Measurements from ENCODE around the gene CENATAC.
"Not testable (repeated sequence)": the region's sequence is repeated elsewhere in the genome, so short reads cannot be mapped to it uniquely, and the experiment has no call there.

Gene CENATAC

DNA sequence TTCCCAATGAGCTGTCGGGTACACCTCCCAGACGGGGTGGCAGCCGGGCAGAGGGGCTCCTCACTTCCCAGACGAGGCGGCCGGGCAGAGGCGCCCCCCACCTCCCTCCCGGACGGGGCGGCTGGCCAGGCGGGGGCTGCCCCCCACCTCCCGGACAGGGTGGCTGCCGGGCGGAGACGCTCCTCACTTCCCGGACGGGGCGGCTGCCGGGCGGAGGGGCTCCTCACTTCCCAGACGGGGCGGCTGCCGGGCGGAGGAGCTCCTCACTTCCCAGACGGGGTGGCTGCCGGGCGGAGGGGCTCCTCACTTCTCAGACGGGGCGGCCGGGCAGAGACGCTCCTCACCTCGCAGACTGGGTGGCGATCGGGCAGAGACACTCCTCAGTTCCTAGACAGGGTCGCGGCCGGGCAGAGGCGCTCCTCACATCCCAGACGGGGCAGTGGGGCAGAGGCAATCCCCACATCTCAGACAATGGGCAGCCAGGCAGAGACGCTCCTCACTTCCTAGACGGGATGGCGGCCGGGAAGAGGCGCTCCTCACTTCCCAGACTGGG lies 6.4 kb upstream of the CENATAC start:
- in situ Hi-C loops (cut with MboI; ENCODE audit: low sequenced_read_pairs) = not testable (repeated sequence)

DNA sequence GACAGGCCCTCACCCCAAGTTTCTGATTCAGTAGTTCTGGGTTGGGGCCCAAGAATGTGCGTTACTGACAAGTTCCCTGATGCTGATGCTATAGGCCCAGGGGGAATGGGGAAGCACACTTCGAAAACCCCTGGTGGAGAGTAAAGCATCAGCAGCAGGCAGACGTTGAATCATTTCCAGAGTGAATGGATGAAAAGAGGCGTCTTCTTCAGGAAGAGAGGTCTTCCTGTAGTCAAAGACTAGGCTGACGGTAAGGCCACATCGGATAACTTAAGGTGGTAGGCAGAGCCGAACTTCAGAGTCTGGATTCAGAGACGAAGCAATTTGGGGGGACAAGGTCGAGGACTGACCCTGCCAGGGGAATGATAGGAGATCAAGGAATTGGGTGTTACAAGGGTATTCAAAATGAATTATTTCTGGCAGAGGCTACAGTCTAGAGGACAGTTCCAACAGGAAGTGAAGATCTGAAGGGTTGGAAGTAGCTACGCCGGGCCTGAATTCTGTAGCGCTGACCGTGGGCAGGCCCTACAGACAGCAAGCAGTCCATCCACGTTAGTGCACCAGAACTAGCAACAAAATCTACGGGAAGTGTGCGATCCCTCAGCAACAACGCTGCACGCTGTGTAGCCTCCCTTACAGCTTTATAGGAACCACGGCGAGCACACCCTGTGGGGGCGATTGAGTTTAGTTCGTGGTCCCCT lies 862 bp upstream of the CENATAC start:
- in situ Hi-C loops (cut with MboI; ENCODE audit: low sequenced_read_pairs) = no loop called here

- in situ Hi-C loops (cut with MboI; ENCODE audit: low sequenced_read_pairs) = no loop called here
These were observed 415 bp downstream of the CENATAC start for GRCh38 chr11:118998388-118998717.

DNA sequence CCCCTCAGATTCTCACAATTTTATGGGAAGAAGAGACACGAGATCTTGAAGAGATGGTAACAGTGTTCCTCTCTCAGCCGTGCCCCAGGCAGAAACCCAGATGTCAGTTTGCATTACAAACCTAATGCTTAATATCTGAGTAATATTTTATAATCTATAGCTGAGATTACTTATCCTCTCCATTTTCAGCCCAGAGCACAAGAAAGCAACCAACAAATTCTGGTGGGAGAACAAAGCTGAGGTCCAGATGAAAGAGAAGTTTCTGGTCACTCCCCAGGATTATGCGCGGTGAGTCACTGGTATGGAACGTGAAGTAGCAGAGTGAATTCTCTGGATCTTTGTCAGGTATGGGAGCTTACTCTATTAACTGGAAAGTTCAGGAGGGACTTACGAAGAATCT lies 884 bp downstream of the CENATAC start:
- in situ Hi-C loops (cut with MboI; ENCODE audit: low sequenced_read_pairs) = no loop called here

GRCh38 chr11:119000906-119001305 lies 3.0 kb downstream of the CENATAC start:
- in situ Hi-C loops (cut with MboI; ENCODE audit: low sequenced_read_pairs) = no loop called here

DNA sequence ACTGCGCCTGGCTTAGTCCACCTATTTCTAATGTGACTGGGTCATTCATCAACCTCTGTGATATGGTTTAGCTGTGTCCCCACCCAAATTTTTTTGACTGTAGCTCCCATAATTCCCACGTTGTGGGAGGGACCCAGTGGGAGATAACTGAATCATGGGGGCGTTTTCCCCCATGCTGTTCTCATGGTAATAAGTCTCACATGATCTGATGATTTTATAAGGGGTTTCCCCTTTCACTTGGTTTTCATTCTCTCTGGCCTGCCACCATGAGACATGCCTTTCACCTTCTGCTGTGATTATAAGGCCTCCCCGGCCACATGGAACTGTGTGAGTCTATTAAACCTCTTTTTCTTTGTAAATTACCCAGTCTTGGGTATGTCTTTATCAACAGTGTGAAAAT lies 8.7 kb downstream of the CENATAC start:
- in situ Hi-C loops (cut with MboI; ENCODE audit: low sequenced_read_pairs) = no loop called here

GRCh38 chr11:119011476-119012053 lies 13.6 kb downstream of the CENATAC start:
- in situ Hi-C loops (cut with MboI; ENCODE audit: low sequenced_read_pairs) = no loop called here

DNA sequence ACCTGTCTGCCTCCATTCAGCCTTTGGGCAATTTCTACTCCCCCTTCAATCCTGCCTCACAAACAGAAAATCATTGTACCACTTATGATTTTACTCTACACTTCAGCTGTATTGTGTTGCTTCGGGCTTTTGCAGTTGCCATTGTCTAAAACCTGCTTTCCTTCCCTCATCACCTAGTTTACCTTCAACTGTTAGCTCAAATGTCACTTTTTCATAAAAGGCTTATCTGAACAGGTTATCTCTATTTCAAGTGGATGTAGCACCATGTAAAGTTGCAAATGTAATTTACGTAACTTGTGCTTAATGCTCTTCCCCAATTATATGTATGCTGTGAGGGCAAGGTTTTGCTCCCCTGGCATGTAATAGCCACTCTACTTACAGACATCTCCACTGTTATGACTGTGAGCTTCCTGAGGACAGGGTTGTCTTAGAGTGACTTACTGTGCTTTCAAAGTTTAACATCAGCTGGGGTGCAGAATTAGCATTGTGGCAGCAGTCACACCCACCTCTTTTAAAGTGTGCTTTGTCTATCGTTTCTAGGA lies 14.8 kb downstream of the CENATAC start:
- in situ Hi-C loops (cut with MboI; ENCODE audit: low sequenced_read_pairs) = no loop called here

GRCh38 chr11:119014209-119014924 lies 16.4 kb downstream of the CENATAC start:
- in situ Hi-C loops (cut with MboI; ENCODE audit: low sequenced_read_pairs) = no loop called here

- in situ Hi-C loops (cut with MboI; ENCODE audit: low sequenced_read_pairs) = no loop called here
These were observed 17.2 kb downstream of the CENATAC start for GRCh38 chr11:119015054-119015611.

DNA sequence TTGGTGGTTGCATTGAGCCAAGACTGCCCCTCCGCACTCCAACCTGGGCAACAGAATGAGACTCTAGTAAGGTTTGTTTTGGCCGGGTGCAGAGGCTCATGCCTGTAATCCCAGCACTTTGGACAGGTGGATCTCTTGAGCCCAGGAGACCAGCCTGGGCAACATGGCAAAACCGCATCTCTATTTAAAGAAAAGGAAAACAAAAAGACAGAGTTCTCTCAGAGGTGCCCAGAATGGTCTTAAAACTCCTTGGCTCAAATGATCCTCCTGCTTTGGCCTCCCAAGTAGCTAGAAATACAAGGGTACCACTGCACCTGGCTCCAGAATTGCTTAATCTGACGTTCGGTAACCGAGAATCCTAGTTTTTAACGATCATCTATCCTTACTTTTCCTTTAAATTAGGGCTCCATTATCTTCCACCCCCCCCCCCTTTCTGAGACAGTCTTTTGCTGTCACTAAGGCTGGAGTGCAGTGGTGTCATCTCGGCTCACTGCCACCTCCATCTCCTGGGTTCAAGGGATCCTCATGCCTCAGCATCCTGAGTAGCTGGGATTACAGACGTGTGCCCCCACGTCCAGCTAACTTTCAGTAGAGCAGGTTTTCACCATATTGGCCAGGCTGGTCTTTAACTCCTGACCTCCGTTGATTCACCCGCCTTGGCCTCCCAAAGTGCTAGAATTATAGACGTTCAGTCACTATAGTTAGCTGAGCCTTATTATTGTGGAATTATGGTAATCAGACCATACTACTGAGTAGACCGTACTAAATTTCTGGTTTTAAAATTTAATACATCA lies 18.5 kb downstream of the CENATAC start:
- in situ Hi-C loops (cut with MboI; ENCODE audit: low sequenced_read_pairs) = no loop called here

DNA sequence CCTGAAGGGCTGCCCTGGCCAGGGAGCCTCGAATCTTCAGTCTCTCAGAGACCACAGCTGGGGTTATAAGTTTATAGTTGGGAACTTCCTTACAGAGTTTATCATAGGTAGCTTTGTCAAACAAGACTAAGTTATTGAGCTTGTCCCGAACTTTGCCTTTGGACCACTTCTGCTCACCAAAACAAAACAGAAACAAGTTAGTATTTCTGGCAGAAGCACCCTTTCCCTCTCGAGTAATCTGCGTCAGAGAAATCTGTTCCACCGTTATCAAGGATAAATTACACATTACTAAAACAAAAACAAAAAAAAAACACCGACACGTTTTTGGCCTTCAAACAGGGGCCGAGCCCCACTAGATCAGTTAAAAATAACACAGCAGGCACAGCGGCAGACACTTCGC lies 19.4 kb downstream of the CENATAC start:
- in situ Hi-C loops (cut with MboI; ENCODE audit: low sequenced_read_pairs) = not testable (repeated sequence)

GRCh38 chr11:119018074-119018938 lies 20.4 kb downstream of the CENATAC start, which contains the start of the genes RPS25 and TRAPPC4:
Gene RPS25, minus strand, starts transcription at chr11:119018343. Its CDS starts 59 bp downstream, at chr11:119018284.
Gene TRAPPC4, plus strand, starts transcription at chr11:119018766. Its CDS starts 30 bp downstream, at chr11:119018796.
- in situ Hi-C loops (cut with MboI; ENCODE audit: low sequenced_read_pairs) = no loop called here

GRCh38 chr11:119019996-119020395 lies 22.1 kb downstream of the CENATAC start:
- in situ Hi-C loops (cut with MboI; ENCODE audit: low sequenced_read_pairs) = no loop called here

- in situ Hi-C loops (cut with MboI; ENCODE audit: low sequenced_read_pairs) = no loop called here
These were observed 23.7 kb downstream of the CENATAC start for GRCh38 chr11:119021631-119022030.

DNA sequence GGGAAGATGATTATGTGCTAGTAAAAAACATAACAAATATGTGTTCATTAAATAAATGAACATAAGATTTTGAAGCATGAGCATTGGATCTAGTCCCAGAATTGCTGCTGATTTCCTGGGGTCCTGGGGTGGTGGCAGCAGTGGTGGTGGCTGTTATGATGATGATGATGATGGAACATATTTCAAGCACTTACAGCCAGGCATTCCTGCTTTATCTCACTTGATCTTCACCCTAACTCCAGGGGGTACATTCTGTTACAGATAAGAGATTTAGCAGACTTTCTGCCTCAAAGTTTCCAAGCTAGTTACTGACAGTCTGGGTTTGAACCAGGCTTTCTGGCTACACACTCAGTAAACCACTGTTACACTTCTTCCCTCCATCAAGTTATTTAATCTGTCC lies 25.8 kb downstream of the CENATAC start:
- in situ Hi-C loops (cut with MboI; ENCODE audit: low sequenced_read_pairs) = no loop called here

DNA sequence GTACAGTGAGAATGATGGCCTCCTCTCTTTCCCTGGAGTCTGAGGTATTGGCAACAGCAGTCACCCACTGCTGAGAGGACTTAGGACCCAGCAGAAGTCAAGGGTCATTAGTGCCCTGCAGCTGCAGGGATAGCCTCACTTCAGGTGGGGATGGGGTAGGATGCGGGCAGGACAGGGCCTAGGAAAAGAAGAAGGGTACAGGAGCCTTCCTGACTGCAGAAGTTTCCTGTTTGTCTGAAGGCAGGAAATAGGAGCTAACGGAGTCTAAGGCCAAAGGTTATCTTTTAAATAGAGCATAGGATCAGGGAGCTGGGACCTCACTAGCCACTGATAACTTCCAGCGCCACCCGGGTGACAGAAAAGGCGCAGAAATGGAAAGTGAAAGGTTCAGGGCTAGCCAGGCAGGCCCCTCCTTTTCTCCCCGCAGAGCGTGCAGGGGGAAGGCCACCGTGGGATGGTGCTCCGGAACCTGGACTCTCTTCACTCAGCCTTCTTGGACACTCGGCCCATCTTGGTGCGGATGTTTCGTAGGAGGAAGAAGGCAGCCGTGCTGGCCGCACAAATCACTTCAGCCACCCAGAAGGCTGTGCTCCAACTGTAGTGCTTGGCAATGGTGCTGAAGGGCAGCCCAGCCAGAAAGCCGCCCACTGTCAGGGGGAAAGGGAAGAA lies 26.6 kb downstream of the CENATAC start:
- in situ Hi-C loops (cut with MboI; ENCODE audit: low sequenced_read_pairs) = no loop called here

DNA sequence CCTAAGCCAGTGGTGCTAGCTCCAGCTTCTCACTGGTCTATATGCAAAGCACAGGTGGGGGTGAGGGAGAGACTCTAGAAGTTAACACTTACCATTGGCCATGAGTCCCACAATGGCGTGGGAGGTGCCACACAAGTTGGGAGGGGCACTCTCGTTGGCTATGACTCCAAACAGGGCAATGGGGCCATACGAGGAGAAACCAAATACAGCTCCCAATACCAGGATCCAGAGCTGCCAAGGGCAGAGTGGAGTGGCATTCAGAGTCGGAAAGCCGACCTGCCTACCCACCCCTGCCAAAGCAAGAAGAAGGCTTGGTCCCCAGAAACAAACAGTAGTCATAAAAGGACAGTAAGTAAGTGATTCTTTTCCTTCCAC lies 27.1 kb downstream of the CENATAC start:
- in situ Hi-C loops (cut with MboI; ENCODE audit: low sequenced_read_pairs) = no loop called here

- in situ Hi-C loops (cut with MboI; ENCODE audit: low sequenced_read_pairs) = no loop called here
These were observed 27.6 kb downstream of the CENATAC start for GRCh38 chr11:119025541-119025940.
